Type B pancreatic cell (in vitro differentiated cells): Measurements from ENCODE around the gene APLP2. TPM values are rescaled to one million over a fixed set of nuclear protein-coding genes. Genes with fewer than 3 reads are reported as not detected.

Source experiments
- DNase-seq: peaks from one replicate; pipeline ENCODE4 v3.0.0; 2021; ENCODE audit warnings: mixed read lengths; ENCODE audit not compliant: unreplicated experiment; ENCODE audit errors: extremely low spot score
- H3K27ac Mint-ChIP-seq: 2 replicates; pipeline ENCODE4 v1.8.0; 2021; ENCODE audit warnings: mild to moderate bottlenecking, mixed read lengths
- H3K27me3 Mint-ChIP-seq: 2 replicates; pipeline ENCODE4 v1.8.0; 2021; ENCODE audit warnings: mixed read lengths
- H3K36me3 Mint-ChIP-seq: 2 replicates; pipeline ENCODE4 v1.8.0; 2021; ENCODE audit warnings: mixed read lengths
- H3K4me1 Mint-ChIP-seq: one replicate; pipeline ENCODE4 v1.8.0; 2021; ENCODE audit warnings: mixed read lengths; ENCODE audit not compliant: unreplicated experiment
- H3K4me3 Mint-ChIP-seq: 2 replicates; pipeline ENCODE4 v1.8.0; 2021; ENCODE audit warnings: mild to moderate bottlenecking, mixed read lengths
- H3K9me3 Mint-ChIP-seq: 2 replicates; pipeline ENCODE4 v1.8.0; 2021; ENCODE audit warnings: mixed read lengths
- CTCF ChIP-seq: fragments of 200-600 bp; sonication (generic); conservative IDR thresholded peaks from 2 replicates; pipeline ENCODE4 v1.5.0; 2021; ENCODE audit warnings: antibody characterized with exemption, mild to moderate bottlenecking
- total RNA-seq: library from RNA; stranded (reverse); gene quantifications from 2 replicates; pipeline ENCODE4 v1.2.1, GENCODE V29; 2021; ENCODE audit warnings: low replicate concordance

APLP2 gene
- total RNA-seq, 1 donor from 2014 or later, result 207 TPM

GRCh38 chr11:130054966-130055365 lies 14.7 kb upstream of the APLP2 start:
- H3K4me1 Mint-ChIP-seq, result no peaks in the 10 kb centered on the region
- no peak overlapping the region for H3K4me3 Mint-ChIP-seq
- no peaks in the 10 kb centered on the region for H3K9me3 Mint-ChIP-seq
- no peaks in the 10 kb centered on the region for H3K27me3 Mint-ChIP-seq
- no peak overlapping the region for H3K27ac Mint-ChIP-seq
- H3K36me3 Mint-ChIP-seq, result no peaks in the 10 kb centered on the region
- no peak for DNase-seq
- no peak for TF ChIP-seq CTCF

GRCh38 chr11:130055617-130056016 lies 14.1 kb upstream of the APLP2 start:
- H3K4me3 Mint-ChIP-seq, result no peak overlapping the region
- H3K27ac Mint-ChIP-seq, result no peak overlapping the region
- no peaks in the 10 kb centered on the region for H3K27me3 Mint-ChIP-seq
- H3K36me3 Mint-ChIP-seq, result no peaks in the 10 kb centered on the region
- H3K4me1 Mint-ChIP-seq, result no peaks in the 10 kb centered on the region
- TF ChIP-seq CTCF, result no peak
- H3K9me3 Mint-ChIP-seq, result no peaks in the 10 kb centered on the region
- DNase-seq, result no peak

GRCh38 chr11:130061017-130061416 lies 8.7 kb upstream of the APLP2 start:
- TF ChIP-seq CTCF, result no peak
- no peak for DNase-seq
- H3K27ac Mint-ChIP-seq, result no peak overlapping the region
- H3K9me3 Mint-ChIP-seq, result no peaks in the 10 kb centered on the region
- no peak overlapping the region for H3K4me3 Mint-ChIP-seq
- peaks cover 5% of the 10 kb centered on the region for H3K27me3 Mint-ChIP-seq
- no peaks in the 10 kb centered on the region for H3K36me3 Mint-ChIP-seq
- peaks cover 13% of the 10 kb centered on the region for H3K4me1 Mint-ChIP-seq

GRCh38 chr11:130062026-130062425 lies 7.7 kb upstream of the APLP2 start:
- peaks cover 13% of the 10 kb centered on the region for H3K4me1 Mint-ChIP-seq
- TF ChIP-seq CTCF, result no peak
- peak overlapping the region; percentile 58 for H3K4me3 Mint-ChIP-seq
- no peaks in the 10 kb centered on the region for H3K36me3 Mint-ChIP-seq
- H3K27ac Mint-ChIP-seq, result peak overlapping the region; percentile 85
- DNase-seq, result no peak
- peaks cover 5% of the 10 kb centered on the region for H3K27me3 Mint-ChIP-seq
- no peaks in the 10 kb centered on the region for H3K9me3 Mint-ChIP-seq

GRCh38 chr11:130063451-130063850 lies 6.2 kb upstream of the APLP2 start:
- Mint-ChIP-seq H3K27me3 (peaks cover 5% of the 10 kb centered on the region), H3K9me3 (no peaks in the 10 kb centered on the region), H3K36me3 (no peaks in the 10 kb centered on the region), H3K4me1 (peaks cover 24% of the 10 kb centered on the region), H3K27ac (no peak overlapping the region), H3K4me3 (peak overlapping the region; percentile 9)
- TF ChIP-seq CTCF, result no peak
- no peak for DNase-seq

GRCh38 chr11:130064596-130064995 lies 5.1 kb upstream of the APLP2 start:
- no peak overlapping the region for H3K4me3 Mint-ChIP-seq
- peaks cover 29% of the 10 kb centered on the region for H3K4me1 Mint-ChIP-seq
- no peak for DNase-seq
- H3K36me3 Mint-ChIP-seq, result no peaks in the 10 kb centered on the region
- peaks cover 5% of the 10 kb centered on the region for H3K27me3 Mint-ChIP-seq
- no peak for TF ChIP-seq CTCF
- no peak overlapping the region for H3K27ac Mint-ChIP-seq
- no peaks in the 10 kb centered on the region for H3K9me3 Mint-ChIP-seq
